Spinal cord (tissue), 10 donors: ENCODE results near the gene RNF31. TPM values are rescaled to one million over a fixed set of nuclear protein-coding genes. Genes with fewer than 3 reads are reported as not detected.

Experiments
- DNase-seq, 6 donors: peaks; one replicate each; pipeline versions ENCODE4 v3.0.0 to v3.0.0-alpha.2; 2013 to 2015; ENCODE audit warnings: low spot score in 6 of 6, low read depth in 4 of 6
- H3K27ac ChIP-seq: one replicate; pipeline ENCODE4 v1.5.1; 2013; ENCODE audit warnings: low read depth, low read length, control low read depth
- H3K27me3 ChIP-seq: one replicate; pipeline ENCODE4 v1.6.1; 2013; ENCODE audit warnings: low read length; ENCODE audit not compliant: control insufficient read depth, insufficient read depth
- H3K36me3 ChIP-seq: one replicate; pipeline ENCODE4 v1.6.1; 2013; ENCODE audit warnings: low read length; ENCODE audit not compliant: control insufficient read depth, insufficient read depth
- H3K4me1 ChIP-seq: one replicate; pipeline ENCODE4 v1.6.1; 2013; ENCODE audit warnings: low read length; ENCODE audit not compliant: control insufficient read depth, insufficient read depth
- H3K4me3 ChIP-seq: one replicate; pipeline ENCODE4 v1.5.1; 2013; ENCODE audit warnings: low read depth, low read length, control low read depth
- H3K9me3 ChIP-seq: one replicate; pipeline ENCODE4 v1.6.1; 2013; ENCODE audit warnings: low read length; ENCODE audit not compliant: control insufficient read depth, insufficient read depth
- WGBS: methylation state at CpG from one replicate; pipeline ENCODE4 v1.1.5; 2013; ENCODE audit warnings: missing lambda C conversion rate; ENCODE audit not compliant: insufficient coverage; 5-methylcytosine and 5-hydroxymethylcytosine counted together
- polyA plus RNA-seq, 2 donors: library from polyadenylated mRNA; unstranded; fragments of 120-200 nt; gene quantifications; one replicate each; pipeline ENCODE4 v1.2.1, GENCODE V29; 2013; ENCODE audit not compliant: insufficient read length in 2 of 2
- total RNA-seq, 2 donors: library from RNA; depleted of rRNA in 1 of 2; stranded (reverse); fragments of 120-200 nt in 1 of 2; fragments of >200 nt in 1 of 2; gene quantifications; one replicate each; pipeline versions ENCODE4 v1.2.3 to v1.2.4, GENCODE V29; 2013 to 2014
- donor health status: healthy.

RNF31 gene
- total and polyA plus RNA-seq, 4 donors, result 17.8 to 56.8 (median 48.7) TPM

DNA sequence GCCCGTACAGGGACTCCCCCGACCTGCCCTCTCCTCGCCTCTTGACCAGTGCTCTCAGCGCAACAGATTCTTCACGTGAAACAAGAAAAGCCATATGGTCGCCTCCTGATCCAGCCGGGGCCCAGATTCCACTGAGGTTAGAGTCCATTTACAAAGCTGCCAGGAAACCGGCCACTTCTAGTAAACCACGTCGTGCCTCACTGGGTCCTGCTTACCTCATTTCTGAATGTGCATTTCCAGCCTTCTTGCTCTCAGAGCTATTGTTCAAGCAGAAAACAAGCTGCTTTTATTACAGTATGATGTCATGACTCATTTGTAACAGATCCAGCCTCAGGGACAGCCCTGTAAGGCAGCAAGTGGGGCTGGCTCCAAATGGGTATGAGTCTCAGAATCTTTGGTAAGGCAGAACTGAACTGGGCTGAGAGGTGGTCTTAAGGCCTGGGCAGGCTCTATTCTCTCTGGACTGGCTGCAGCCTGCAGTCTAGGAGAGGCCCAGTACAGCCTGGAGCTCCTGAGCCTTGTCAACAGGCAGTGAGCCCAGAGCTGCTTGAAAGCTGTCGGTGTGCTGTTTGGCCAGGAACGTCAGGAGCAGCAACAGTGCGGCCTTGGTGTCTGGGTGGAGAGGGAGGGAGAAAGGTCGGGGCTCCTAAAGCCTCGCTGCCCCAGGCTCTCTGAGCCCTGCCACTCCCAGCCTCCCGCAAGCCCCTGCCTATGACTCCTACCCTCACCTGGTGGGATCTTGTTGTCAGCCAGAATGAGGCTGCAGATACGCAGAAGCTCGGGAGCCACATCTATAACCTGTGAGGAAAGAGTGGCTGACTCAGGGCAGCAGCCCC is 32.9 kb downstream of the RNF31 start:
- Histone ChIP-seq H3K4me3 (no peak overlapping the region), H3K27ac (no peak overlapping the region), H3K27me3 (no peaks in the 10 kb centered on the region), H3K4me1 (peaks cover 8% of the 10 kb centered on the region), H3K36me3 (peaks cover 98% of the 10 kb centered on the region), H3K9me3 (no peaks in the 10 kb centered on the region)
- no peak for DNase-seq
- WGBS, result 62% methylated on average over 11 of the region's 18 CpGs

DNA sequence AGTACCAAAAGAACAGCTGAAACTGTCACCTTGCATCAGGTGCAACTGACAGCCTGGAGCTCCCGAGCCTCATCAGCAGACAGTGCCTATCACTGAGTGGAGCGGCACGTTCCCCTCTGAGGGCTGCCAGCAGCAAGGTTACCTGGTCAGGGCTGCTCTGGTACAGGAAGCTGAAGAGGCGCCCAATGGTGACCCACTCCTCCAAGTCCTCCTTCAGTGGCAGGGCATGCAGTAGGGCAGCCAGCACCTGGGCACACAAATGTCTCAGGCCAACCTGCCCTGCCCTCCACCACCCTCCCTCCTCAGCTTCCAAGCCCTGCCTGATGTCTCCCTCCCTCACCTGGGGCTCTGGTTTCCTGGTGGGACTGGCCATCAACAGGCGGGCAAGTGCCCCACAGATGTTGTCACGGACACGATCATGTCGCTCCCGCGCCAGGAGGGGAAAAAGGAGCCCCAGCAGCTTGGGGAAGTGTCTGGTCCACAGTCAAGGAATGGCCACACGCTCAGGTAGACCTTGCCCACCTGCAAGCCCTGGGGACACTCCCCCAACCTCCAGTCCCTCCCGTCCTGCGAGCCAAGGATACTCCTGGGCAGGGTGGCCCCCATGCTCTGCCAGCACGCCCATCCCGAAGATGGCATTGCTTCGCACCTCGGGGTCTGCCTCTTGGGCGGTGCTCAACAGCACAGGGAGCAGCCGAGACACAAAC is 34.2 kb downstream of the RNF31 start:
- Histone ChIP-seq H3K27me3 (no peaks in the 10 kb centered on the region), H3K4me1 (peaks cover 8% of the 10 kb centered on the region), H3K27ac (no peak overlapping the region), H3K4me3 (no peak overlapping the region), H3K36me3 (peaks cover 98% of the 10 kb centered on the region), H3K9me3 (no peaks in the 10 kb centered on the region)
- 96% methylated on average over 17 of the region's 19 CpGs for WGBS
- DNase-seq, result no peak

DNA sequence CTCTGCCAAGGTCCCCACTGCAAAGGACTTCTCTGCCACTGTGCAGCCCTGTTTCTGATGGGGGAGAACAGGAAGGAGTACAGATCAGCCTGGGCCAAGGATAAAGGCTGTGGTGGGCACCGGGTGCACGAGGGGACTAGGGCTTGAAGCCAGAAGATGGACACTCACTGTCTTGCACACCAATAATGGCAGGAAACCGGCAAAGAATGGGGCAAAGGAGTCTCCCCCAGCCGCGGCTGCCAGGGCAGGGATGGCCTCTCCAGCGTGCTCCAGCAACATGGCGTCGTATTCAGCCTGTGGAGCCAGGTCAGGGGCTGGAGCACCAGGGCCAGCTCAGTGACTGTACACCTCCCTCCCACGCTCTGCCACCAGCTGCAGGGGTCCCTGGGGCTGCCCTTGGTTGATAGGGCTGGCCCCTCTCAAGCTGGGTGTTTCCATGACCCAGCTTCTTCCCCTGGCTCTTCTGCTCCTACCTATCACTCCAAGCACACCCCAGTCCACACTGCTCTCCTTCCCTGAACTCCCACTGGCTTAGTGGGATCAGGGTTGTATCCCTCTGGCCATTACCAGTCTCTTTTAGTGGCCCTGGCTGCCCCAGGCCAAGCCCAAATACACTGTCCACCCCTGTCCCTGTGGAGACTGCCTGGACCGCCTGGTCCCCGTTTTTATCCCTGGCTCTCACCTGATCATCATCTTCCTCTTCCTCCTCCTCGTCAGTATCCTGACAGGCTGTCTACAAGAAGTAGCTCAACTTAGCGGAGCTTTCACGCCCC is 35.0 kb downstream of the RNF31 start:
- Histone ChIP-seq H3K27me3 (no peaks in the 10 kb centered on the region), H3K4me3 (no peak overlapping the region), H3K27ac (no peak overlapping the region), H3K4me1 (peaks cover 12% of the 10 kb centered on the region), H3K9me3 (no peaks in the 10 kb centered on the region), H3K36me3 (peaks cover 98% of the 10 kb centered on the region)
- 85% methylated on average over 11 of the region's 14 CpGs for WGBS
- DNase-seq, result no peak

DNA sequence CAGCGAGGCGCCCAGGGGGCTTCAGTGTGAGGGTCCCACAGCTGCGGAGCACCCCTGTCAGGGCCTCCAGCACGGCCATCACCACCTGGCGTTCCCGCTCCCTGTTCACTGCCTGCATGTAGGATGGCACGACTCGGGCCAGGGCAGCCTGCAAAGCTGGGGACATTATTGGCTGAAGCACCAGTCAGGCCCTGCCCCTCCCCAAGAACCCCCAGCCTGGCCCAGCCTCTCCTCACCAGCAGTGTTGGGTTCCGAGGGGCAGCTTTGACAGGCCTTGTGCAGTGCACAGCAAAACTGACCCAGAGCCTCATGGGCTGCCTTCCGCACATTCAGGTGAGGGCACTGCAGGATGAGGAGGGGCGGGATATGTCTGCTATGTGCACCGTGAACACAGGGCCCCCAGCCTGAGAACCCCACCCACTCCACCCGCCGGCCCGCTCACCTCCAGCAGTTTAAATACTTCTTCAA is 35.8 kb downstream of the RNF31 start:
- peaks cover 19% of the 10 kb centered on the region for H3K4me1 ChIP-seq
- no peak overlapping the region for H3K27ac ChIP-seq
- no peaks in the 10 kb centered on the region for H3K9me3 ChIP-seq
- no peaks in the 10 kb centered on the region for H3K27me3 ChIP-seq
- H3K4me3 ChIP-seq, result no peak overlapping the region
- WGBS, result 92% methylated on average over 9 of the region's 15 CpGs
- no peak for DNase-seq
- peaks cover 95% of the 10 kb centered on the region for H3K36me3 ChIP-seq

DNA sequence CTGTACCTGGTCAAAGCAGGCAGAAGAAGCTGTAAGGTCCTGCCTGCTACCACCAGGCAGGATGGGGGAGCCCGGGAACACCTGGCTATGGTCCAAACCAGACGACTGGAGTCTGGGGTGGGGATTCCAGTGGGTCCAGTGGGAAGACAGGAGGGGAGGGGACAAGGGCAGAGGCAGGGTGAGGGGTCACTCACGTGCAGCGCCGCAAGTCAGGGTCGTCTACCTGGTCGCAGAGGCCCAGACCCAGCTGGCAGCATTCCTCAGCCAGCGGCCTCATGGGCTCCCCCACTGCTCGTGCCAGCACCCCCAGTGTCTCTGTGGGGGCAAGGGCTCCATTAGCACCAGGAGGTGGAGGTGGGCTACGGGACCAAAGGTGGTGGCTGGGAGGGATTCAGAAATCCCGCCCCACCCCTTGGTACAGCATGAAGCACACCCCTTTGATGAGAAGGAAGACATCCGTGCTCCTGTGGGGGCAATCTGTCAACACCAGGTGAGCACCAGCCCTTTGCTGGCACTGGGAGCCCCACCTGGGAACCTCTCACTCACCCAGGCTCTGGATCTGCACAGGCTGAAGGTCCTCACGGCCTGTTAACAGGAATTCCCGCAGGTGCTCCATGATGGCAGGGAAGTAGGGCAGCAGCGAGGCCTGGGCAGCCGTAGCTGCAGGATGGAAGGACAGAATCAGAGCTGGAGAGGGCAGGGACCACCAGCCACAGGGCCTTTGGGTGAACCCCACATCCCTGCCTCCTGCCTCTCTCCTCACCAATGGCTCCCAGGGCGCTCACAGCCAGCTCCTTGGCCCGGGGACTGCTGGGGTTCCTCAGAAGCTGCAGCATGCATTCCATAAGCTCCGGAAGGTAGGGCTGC is 37.0 kb downstream of the RNF31 start:
- H3K4me3 ChIP-seq, result no peak overlapping the region
- H3K4me1 ChIP-seq, result peaks cover 31% of the 10 kb centered on the region
- peaks cover 87% of the 10 kb centered on the region for H3K36me3 ChIP-seq
- no peaks in the 10 kb centered on the region for H3K9me3 ChIP-seq
- WGBS, result 89% methylated on average over 16 of the region's 19 CpGs
- H3K27ac ChIP-seq, result no peak overlapping the region
- no peak for DNase-seq
- no peaks in the 10 kb centered on the region for H3K27me3 ChIP-seq

DNA sequence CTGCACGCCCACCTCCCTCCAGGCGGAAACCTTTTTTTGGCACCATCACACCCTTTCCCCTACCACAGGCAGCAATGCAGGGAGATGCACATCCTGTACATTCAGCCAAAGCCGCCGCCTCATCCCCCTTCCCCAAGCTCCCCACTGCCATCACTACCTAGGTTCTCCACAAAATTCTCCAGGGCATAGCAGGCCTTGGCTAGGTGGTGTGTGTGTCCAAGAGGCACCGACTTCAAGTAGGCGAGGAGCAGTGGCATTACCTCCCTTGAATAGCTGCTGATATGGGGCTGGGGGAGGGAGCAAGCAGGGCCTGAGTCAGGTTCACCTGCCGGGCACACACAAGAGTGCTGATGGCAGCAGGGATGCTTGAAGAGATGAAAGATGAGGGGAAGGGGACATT is 37.7 kb downstream of the RNF31 start:
- Histone ChIP-seq H3K4me3 (no peak overlapping the region), H3K36me3 (peaks cover 85% of the 10 kb centered on the region), H3K9me3 (no peaks in the 10 kb centered on the region), H3K4me1 (peaks cover 28% of the 10 kb centered on the region), H3K27ac (no peak overlapping the region), H3K27me3 (no peaks in the 10 kb centered on the region)
- no peak for DNase-seq
- WGBS, result 97% methylated on average over 5 of the region's 7 CpGs

DNA sequence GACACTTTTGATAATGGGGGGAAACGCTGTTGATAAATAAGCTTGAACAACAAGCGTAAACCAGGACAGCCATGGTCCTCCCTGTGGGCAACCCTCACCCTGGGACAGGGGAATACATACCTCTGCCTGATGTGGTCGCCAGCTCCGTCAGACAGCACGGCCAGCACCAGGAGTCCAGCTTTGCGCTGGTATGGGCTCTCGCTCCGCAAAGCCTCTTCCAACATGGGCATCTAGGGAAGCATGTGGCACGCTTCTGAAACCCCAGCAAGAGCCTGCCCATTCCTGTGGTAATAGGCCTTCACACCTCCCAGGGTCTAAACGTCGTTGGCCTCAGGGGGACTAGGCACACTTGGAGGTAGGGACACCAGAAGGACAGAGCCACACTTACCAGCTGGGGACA is 38.4 kb downstream of the RNF31 start:
- no peaks in the 10 kb centered on the region for H3K9me3 ChIP-seq
- peaks cover 28% of the 10 kb centered on the region for H3K4me1 ChIP-seq
- peaks cover 85% of the 10 kb centered on the region for H3K36me3 ChIP-seq
- no peak overlapping the region for H3K4me3 ChIP-seq
- 95% methylated on average over 11 of the region's 11 CpGs for WGBS
- no peak for DNase-seq
- no peak overlapping the region for H3K27ac ChIP-seq
- no peaks in the 10 kb centered on the region for H3K27me3 ChIP-seq

DNA sequence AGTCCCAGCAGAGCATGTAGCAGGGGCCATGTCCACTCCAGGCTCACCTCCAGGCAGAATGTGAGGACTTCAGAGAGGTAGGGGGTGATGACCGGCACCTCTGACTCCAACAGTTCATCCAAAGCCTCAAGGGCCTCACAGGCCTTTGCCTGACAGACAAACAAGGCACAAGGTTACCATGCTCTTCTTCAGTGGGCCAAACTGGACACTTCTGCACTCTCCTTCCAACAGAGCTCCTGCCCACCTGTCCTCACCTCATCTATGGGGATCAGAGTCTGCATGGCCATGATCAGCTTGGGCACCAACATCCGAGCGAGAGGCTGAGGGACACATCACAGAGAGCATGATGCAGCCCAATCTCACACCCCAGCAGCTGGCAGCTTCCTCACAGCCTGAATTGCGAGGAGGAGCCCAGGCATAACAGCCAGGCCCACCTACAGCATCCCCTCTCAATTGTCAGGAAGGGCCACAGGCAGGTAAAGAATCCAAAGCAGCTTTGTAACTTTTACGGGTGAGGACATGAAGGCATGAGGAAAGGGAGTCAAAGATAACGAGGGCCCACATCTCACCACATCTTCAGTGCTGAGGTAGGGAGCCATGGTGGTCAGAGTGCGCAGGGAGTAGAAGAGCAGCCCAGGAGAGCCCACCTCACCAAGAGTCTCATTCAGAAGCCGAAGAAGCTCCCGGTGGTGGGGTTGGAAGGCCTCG is 39.7 kb downstream of the RNF31 start:
- 86% methylated on average over 3 of the region's 10 CpGs for WGBS
- peaks cover 78% of the 10 kb centered on the region for H3K36me3 ChIP-seq
- H3K9me3 ChIP-seq, result no peaks in the 10 kb centered on the region
- H3K4me1 ChIP-seq, result peaks cover 28% of the 10 kb centered on the region
- H3K27me3 ChIP-seq, result no peaks in the 10 kb centered on the region
- DNase-seq, result no peak
- H3K4me3 ChIP-seq, result no peak overlapping the region
- H3K27ac ChIP-seq, result no peak overlapping the region
